Measurements from ENCODE around the gene CYP4F12. TPM values are rescaled to one million over a fixed set of nuclear protein-coding genes. Genes with fewer than 3 reads are reported as not detected.
A peak's percentile ranks its signal among the peaks of the same experiment; 100 is the strongest.

The CYP4F12 gene
- total RNA-seq, 1 experiment from 2014 or later, result not detected

GRCh38 chr19:15631817-15632216 is 41.1 kb upstream of the CYP4F12 start:
- H3K4me1 Mint-ChIP-seq, result no peaks in the 10 kb centered on the region
- Histone ChIP-seq H3K4ac (ENCODE audit: low read depth, low read length) (no peak overlapping the region), H3K27me3 (ENCODE audit: insufficient read depth, low read length) (no peaks in the 10 kb centered on the region), H3K18ac (ENCODE audit: insufficient read length, low read depth, low read length) (no peak overlapping the region), H3K4me2 (ENCODE audit: insufficient read depth, insufficient read length, low read length) (no peak overlapping the region), H3K4me1 (ENCODE audit: insufficient read depth, low read length) (no peaks in the 10 kb centered on the region), H2BK5ac (ENCODE audit: insufficient read length, low read length) (no peak overlapping the region), H3K9me3 (ENCODE audit: control insufficient read depth, low read depth, low read length) (peaks cover 53% of the 10 kb centered on the region), H3T11ph (ENCODE audit: low read length) (no peak overlapping the region), H3K23ac (ENCODE audit: insufficient read length, low read depth, low read length) (no peak overlapping the region), H2BK12ac (ENCODE audit: insufficient read length, low read depth, low read length) (no peak overlapping the region), H4K5ac (ENCODE audit: insufficient read length, low read depth, low read length) (no peak overlapping the region), H2AFZ (ENCODE audit: low read length) (no peak overlapping the region), H3K56ac (ENCODE audit: insufficient read length, low read depth, low read length) (no peak overlapping the region), H2BK120ac (ENCODE audit: low read depth, low read length, poor library complexity, severe bottlenecking) (no peak overlapping the region), H2AK5ac (ENCODE audit: insufficient read length, low read length) (no peak overlapping the region), H2BK20ac (ENCODE audit: low read depth, low read length, poor library complexity, severe bottlenecking) (no peak overlapping the region), H3K79me2 (ENCODE audit: insufficient read depth, low read length) (no peaks in the 10 kb centered on the region), H4K20me1 (ENCODE audit: control insufficient read depth, insufficient read depth, insufficient read length) (no peaks in the 10 kb centered on the region), H3K9ac (ENCODE audit: extremely low read depth, insufficient read length, low read length) (no peak overlapping the region), H2BK15ac (ENCODE audit: low read depth, low read length) (no peak overlapping the region), H4K91ac (ENCODE audit: insufficient read length, low read depth, low read length) (no peak overlapping the region), H3K79me1 (ENCODE audit: insufficient read depth, low read depth, low read length, poor library complexity, severe bottlenecking) (no peaks in the 10 kb centered on the region), H4K8ac (replicated peaks; ENCODE audit: insufficient read length, low read depth, low read length) (no peak overlapping the region), H3K27ac (ENCODE audit: insufficient read length, low read depth, low read length) (no peak overlapping the region), H3K14ac (ENCODE audit: insufficient read depth, low read length) (no peak overlapping the region), H3K23me2 (ENCODE audit: insufficient read length, low read depth, low read length, poor library complexity, severe bottlenecking) (no peaks in the 10 kb centered on the region)
- no peak overlapping the region for H3K27ac Mint-ChIP-seq
- H3K27me3 Mint-ChIP-seq (ENCODE audit: low read depth), result peaks cover 1% of the 10 kb centered on the region; the same call in 1 of the 2 replicates
- peaks cover 70 to 85% of the 10 kb centered on the region in 2 experiments for H3K9me3 Mint-ChIP-seq
- H3K36me3 Mint-ChIP-seq (ENCODE audit: insufficient read depth in 1 of 3, low read depth in 3 of 3), result peaks cover 0 to 9% (median 0%) of the 10 kb centered on the region in 3 experiments; a peak in 3 of 7 replicates
- WGBS (ENCODE audit: extremely low coverage, insufficient read length, low lambda C conversion rate), result no CpG with 5 or more reads among the region's 9 CpGs
- TF ChIP-seq CTCF (conservative IDR thresholded peaks at IDR 0.05), result peak; percentile 45; the same call in 2 of the 3 replicates
- no peak overlapping the region for H3K4me3 Mint-ChIP-seq
- DNase-seq, result peak; percentile 40

Measured in H9 (cell line).